ENCODE data around the gene LCMT1.
"Not testable (repeated sequence)": the region's sequence is repeated elsewhere in the genome, so short reads cannot be mapped to it uniquely, and the experiment has no call there.

The LCMT1 gene

GRCh38 chr16:25132751-25133150, 21.2 kb downstream of the LCMT1 start:
- in situ Hi-C loops (cut with HindIII; ENCODE audit: low pct_ligation_motif_present, low pct_unique_long_range_greater_than_20kb, low sequenced_read_pairs); DNase-seq: not testable (repeated sequence)

- no peak for DNase-seq
- in situ Hi-C loops (cut with HindIII; ENCODE audit: low pct_ligation_motif_present, low pct_unique_long_range_greater_than_20kb, low sequenced_read_pairs) = no loop called here
These were observed 22.7 kb downstream of the LCMT1 start for GRCh38 chr16:25134166-25134700.

- DNase-seq = peak; percentile 83
- in situ Hi-C loops (cut with HindIII; ENCODE audit: low pct_ligation_motif_present, low pct_unique_long_range_greater_than_20kb, low sequenced_read_pairs) = no loop called here
These were observed 23.8 kb downstream of the LCMT1 start for GRCh38 chr16:25135254-25135878.

DNA sequence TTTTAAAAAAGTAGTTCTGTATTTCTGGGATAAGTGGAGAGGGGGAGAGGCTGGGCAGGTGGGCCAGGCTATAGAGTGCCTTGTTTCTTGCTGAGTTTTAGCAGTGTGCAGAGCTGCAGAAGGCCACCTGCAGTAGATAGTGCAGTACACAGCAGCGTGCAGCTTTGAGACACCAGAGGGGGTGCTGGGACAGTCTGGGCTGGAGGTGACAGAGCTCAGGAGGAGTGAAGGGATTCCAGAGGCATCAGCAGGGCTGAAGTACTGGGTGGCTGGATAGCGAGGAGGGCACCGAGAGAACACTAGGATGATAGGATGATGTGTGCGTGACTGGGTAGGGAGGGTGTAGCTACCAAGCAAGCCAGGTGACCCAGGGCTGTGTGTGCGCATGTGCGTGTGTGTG, 26.6 kb downstream of the LCMT1 start:
- in situ Hi-C loops (cut with HindIII; ENCODE audit: low pct_ligation_motif_present, low pct_unique_long_range_greater_than_20kb, low sequenced_read_pairs) = no loop called here

GRCh38 chr16:25140459-25140858, 28.9 kb downstream of the LCMT1 start:
- DNase-seq = peak; percentile 93
- in situ Hi-C loops (cut with HindIII; ENCODE audit: low pct_ligation_motif_present, low pct_unique_long_range_greater_than_20kb, low sequenced_read_pairs) = no loop called here

More for the DNA sequence above, 26.6 kb downstream of the LCMT1 start:
- peak; percentile 31 for DNase-seq

- in situ Hi-C loops (cut with HindIII; ENCODE audit: low pct_ligation_motif_present, low pct_unique_long_range_greater_than_20kb, low sequenced_read_pairs) = no loop called here
- no peak for DNase-seq
These were observed 30.1 kb downstream of the LCMT1 start for GRCh38 chr16:25141648-25142047.

DNA sequence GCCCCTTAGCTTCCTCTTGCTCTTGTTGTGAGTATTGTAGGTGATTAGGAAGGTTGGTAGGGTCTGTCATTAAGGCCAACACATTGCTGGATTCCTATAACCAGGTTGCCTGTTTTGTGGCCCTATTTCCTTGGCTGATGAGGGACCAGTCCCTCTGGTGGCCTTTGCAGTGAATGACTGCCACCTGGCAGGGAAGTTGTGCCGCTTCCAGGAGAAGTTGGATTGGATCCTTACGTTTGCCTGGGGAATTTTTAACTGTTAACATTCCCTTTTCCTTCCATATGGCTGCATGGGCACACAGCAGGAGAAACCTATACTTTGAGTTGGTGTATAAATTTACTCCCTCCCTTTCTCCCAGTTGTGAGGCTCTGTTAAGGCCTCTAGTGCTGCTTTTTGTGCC, 32.4 kb downstream of the LCMT1 start:
- in situ Hi-C loops (cut with HindIII; ENCODE audit: low pct_ligation_motif_present, low pct_unique_long_range_greater_than_20kb, low sequenced_read_pairs) = no loop called here
- no peak for DNase-seq

DNA sequence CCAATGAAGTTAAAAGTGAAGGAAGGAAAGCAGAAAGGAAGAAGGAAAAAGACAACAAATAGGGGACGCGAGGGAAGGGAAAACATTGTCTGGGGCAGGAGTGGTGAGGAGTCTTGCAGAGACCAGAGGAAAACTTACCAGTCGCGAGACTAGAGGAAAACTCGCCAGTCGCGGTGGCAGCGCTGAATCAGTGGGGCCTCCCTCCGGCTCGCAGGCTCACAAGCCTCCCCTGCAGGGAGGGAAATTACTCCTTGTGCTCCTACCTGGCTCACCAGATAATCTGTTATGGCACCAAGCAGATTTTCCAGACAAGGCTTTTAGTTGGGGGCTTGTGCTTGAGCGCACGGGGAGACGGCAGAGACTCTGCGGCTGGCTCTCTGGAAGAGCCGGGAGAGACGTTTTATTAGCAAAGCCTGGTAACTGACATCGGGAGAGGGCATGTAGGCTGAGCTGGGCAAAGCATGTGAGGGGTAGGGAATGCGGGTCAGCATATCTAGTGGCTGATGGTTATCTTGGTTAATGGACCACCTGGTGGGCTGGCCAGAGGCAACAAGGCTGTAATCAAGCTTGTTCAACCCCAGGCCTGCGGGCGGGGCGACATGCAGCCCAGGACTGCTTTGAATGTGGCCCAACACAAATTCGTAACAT, 37.1 kb downstream of the LCMT1 start:
- in situ Hi-C loops (cut with HindIII; ENCODE audit: low pct_ligation_motif_present, low pct_unique_long_range_greater_than_20kb, low sequenced_read_pairs) = no loop called here
- no peak for DNase-seq

GRCh38 chr16:25151996-25152395, 40.5 kb downstream of the LCMT1 start:
- in situ Hi-C loops (cut with HindIII; ENCODE audit: low pct_ligation_motif_present, low pct_unique_long_range_greater_than_20kb, low sequenced_read_pairs) = no loop called here

DNA sequence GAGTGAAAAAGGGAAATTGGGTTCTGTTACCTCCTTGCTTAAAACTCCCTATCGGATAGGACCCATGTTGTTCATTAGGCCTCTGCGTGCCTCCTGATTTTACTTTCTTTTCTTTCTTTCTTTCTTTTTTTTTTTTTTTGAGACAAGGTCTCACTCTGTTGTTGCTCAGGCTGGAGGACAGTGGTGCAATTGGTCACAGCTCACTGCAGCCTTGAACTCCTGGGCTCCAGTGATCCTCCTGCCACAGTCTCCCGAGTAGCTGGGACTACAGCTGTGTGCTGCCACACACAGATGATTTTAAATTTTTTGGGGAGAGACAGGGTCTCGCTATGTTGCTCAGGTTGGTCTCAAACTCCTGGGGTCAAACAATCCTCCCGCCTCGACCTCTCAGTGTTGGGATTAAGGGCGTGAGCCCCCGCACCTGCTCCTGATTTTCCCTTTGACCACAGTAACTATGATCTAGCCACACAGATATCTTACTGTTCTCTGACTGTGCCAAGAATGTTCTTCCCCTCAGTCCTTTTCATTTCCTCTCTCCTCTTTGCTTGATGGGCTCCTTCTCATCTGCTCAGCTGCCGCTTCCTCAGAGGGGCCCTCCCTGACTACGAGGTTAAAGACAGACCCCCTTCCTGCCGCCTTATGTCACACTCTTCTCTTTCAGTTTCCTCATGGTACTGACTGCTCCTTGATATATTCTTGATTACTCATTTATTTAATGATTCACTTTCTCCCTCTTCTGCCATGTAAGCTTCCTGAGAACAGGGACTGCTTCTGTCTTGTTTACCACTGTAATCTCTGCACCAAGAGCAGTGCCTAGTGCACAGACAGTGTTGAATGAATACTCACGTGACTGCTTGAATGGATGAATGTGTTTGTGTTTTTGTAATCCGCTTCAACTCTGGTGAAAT, 44.3 kb downstream of the LCMT1 start:
- in situ Hi-C loops (cut with HindIII; ENCODE audit: low pct_ligation_motif_present, low pct_unique_long_range_greater_than_20kb, low sequenced_read_pairs) = no loop called here
- peak; percentile 45 for DNase-seq

More at GRCh38 chr16:25151996-25152395, 40.5 kb downstream of the LCMT1 start:
- peak; percentile 90 for DNase-seq

DNA sequence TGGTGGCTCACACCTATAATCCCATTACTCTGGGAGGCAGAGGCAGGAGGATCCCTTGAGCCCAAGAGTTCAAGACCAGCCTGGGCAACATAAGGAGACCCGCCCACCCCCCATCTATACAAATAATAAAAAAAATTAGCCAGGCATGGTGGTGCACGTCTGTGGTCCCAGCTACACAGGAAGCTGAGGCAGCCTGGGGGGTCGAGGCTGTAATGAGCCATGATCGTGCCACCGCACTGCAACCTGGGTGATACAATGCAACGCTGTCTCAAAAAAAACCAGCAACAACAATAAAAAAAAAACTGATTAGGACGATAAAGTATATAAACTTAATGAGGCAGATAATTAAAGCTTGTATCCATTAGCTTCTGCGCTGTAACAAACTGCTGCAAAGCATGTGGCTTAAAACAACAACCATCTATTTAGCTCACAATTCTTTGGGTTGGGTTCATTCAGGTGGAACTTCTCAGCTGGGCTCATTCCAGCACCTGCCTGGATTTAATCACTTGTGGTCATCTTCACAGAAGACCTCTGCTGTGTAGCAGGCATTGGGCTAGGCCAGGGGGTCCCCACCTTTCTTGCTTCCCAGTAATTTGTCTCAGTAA, 45.8 kb downstream of the LCMT1 start:
- no peak for DNase-seq
- in situ Hi-C loops (cut with HindIII; ENCODE audit: low pct_ligation_motif_present, low pct_unique_long_range_greater_than_20kb, low sequenced_read_pairs) = no loop called here

- in situ Hi-C loops (cut with HindIII; ENCODE audit: low pct_ligation_motif_present, low pct_unique_long_range_greater_than_20kb, low sequenced_read_pairs) = no loop called here
- no peak for DNase-seq
These were observed 46.9 kb downstream of the LCMT1 start for GRCh38 chr16:25158401-25158800.

DNA sequence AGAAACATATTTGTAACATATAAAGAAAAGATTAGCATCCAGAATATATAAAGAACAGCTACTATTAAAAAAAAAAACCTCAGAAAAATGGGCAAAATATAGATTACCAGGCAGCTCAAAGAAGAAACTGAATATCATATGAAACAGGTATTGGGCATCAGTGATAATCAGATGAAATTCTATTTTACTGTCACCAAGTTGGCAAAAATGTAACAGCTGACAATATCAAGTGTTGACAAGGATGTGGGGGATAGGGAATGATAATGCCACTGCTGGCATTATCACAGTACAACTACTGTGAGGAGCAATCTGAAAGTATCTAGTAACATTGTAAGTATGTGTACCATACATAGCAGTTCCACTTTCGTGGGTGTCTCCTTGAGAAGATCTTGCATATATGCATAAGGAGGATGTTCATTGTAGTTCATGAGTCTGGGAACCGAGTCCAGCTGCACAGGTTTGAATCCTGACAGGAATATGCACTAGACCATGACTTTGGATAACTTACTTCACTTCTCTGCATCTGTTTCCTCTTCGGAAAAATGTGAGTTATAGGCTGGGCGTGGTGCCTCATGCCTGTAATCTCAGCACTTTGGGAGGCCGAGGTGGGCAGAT, 50.3 kb downstream of the LCMT1 start:
- in situ Hi-C loops (cut with HindIII; ENCODE audit: low pct_ligation_motif_present, low pct_unique_long_range_greater_than_20kb, low sequenced_read_pairs) = no loop called here
- no peak for DNase-seq

DNA sequence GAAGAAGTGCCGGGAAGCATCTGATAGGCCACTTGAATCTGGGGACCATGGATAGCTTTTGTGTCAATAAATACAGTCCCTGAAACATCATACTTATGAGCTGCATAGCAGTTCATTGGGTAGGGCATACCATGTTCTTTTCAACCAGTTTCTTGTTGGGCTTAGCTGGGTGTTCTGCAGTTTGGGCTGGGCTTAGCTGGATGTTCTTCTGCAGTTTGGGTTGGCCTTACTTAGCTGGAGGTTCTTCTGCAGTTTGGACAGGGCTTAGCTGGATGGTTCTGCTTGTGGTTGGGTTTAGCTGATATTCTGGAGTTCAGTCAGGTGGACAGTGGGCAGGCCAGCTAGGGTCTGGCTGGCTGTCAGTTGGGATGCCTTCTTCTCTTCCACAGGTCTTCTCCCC, 52.1 kb downstream of the LCMT1 start:
- in situ Hi-C loops (cut with HindIII; ENCODE audit: low pct_ligation_motif_present, low pct_unique_long_range_greater_than_20kb, low sequenced_read_pairs) = no loop called here
- DNase-seq = no peak

DNA sequence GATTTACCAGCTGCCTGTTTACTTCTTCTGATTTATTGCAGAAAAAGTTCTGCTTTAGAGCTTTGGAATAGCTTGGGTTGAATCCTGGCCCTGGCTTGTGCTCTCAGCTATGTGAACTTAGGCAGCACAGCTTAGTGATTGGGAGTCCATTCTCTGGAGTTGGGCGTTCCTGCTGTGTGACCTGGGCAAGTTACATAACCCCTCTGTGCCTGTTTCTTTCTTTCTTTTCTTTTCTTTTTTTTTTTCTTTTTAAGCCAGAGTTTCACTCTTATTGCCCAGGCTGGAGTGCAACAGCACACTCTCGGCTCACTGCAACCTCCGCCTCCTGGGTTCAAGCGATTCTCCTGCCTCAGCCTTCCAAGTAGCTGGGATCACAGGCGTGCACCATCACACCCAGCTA, 53.7 kb downstream of the LCMT1 start:
- in situ Hi-C loops (cut with HindIII; ENCODE audit: low pct_ligation_motif_present, low pct_unique_long_range_greater_than_20kb, low sequenced_read_pairs) = no loop called here
- DNase-seq = no peak

GRCh38 chr16:25167920-25168319, 56.4 kb downstream of the LCMT1 start:
- in situ Hi-C loops (cut with HindIII; ENCODE audit: low pct_ligation_motif_present, low pct_unique_long_range_greater_than_20kb, low sequenced_read_pairs); DNase-seq: not testable (repeated sequence)

GRCh38 chr16:25171390-25171789, 59.8 kb downstream of the LCMT1 start:
- no peak for DNase-seq
- in situ Hi-C loops (cut with HindIII; ENCODE audit: low pct_ligation_motif_present, low pct_unique_long_range_greater_than_20kb, low sequenced_read_pairs) = no loop called here

GRCh38 chr16:25172831-25173230, 61.3 kb downstream of the LCMT1 start:
- in situ Hi-C loops (cut with HindIII; ENCODE audit: low pct_ligation_motif_present, low pct_unique_long_range_greater_than_20kb, low sequenced_read_pairs) = no loop called here
- DNase-seq = no peak
